GM21576 (cell line): ENCODE results near the gene ARHGAP6.
"Not testable (repeated sequence)": the region's sequence is repeated elsewhere in the genome, so short reads cannot be mapped to it uniquely, and the experiment has no call there.

Experiments used
- ATAC-seq: cut with Tn5 transposase; IDR thresholded peaks from one replicate; pipeline ENCODE4 v1.9.1; 2021; ENCODE audit warnings: mild to moderate bottlenecking, moderate library complexity; ENCODE audit not compliant: unreplicated experiment

The ARHGAP6 gene

GRCh38 chrX:11578301-11578700 is 87.4 kb downstream of the ARHGAP6 start:
- not testable (repeated sequence) for ATAC-seq

GRCh38 chrX:11577603-11578002 is 88.1 kb downstream of the ARHGAP6 start:
- no peak for ATAC-seq

GRCh38 chrX:11575332-11575731 is 90.4 kb downstream of the ARHGAP6 start:
- ATAC-seq, result no peak

DNA sequence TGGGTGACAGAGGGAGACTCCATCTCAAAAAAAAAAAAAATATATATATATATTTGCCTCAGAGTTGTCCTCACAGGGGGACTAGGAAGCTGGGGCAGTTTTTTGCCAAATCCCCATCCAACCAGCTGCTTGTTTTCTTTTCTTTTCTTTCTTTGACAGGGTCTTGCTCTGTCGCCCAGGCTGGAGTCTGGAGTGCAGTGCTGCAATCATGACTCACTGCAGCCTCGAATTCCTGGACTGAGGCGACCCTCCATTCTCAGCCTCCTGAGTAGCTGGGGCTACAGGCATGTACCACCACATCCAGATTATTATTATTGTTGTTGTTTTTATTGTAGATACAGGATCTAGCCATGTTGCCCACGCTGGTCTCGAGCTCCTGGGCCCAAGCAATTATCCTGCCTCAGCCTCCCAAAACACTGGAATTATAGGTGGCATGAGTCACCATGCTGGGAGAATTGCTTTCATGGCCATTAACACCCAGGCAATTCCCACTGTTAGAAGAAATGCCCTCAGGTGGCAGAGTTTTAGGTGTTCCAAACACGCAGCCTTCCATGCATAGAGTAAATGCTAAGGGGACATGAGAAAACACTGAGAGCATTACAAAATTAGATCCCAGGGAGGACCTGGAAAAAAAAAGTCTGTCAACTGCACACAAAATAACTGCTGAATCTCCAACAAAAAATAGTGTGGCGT is 98.0 kb downstream of the ARHGAP6 start:
- ATAC-seq, result no peak

- no peak for ATAC-seq
Observed at GRCh38 chrX:11566789-11567188, 98.9 kb downstream of the ARHGAP6 start.

GRCh38 chrX:11566173-11566572 is 99.5 kb downstream of the ARHGAP6 start:
- ATAC-seq, result no peak

- ATAC-seq, result no peak
Observed at GRCh38 chrX:11564546-11564945, 101.2 kb downstream of the ARHGAP6 start.

DNA sequence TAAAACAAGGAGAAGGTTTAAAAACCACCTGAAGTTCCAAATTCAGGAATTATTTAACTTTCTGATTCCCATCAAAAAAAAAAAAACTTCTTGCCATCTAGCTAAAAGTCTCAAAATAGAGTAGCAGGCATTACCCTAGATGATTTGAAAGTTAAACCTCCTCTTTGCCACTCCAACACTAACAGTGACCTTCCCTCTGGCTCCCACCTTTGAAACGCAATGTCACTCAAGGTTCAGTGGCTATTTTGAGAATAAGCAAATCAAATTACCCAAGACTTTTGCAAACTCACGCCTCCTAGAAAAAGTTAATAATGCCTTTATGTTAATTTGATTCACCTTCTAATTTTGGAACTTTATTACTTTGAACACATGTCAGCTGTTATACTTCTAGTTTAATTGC is 103.2 kb downstream of the ARHGAP6 start:
- no peak for ATAC-seq

GRCh38 chrX:11558972-11559371 is 106.7 kb downstream of the ARHGAP6 start:
- ATAC-seq, result peak; percentile 75

DNA sequence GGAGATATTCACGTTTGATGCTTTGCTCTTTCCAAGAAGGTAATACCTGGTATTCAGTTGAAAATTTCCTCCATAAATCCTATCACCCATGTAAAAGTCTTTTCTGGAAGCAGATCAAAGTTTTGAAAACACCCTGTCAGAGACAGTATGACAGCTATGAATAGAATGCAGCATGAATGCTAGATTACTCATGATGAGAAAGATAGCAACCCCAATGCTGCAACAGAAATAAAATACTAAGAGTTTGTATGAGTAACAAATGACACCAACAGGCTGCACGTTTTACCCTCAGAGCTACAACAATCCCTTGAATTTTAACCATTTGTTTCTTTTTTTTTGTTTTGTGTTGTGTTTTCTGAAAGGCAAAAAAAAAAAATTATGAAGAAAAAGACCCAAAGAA is 108.6 kb downstream of the ARHGAP6 start:
- ATAC-seq, result no peak

DNA sequence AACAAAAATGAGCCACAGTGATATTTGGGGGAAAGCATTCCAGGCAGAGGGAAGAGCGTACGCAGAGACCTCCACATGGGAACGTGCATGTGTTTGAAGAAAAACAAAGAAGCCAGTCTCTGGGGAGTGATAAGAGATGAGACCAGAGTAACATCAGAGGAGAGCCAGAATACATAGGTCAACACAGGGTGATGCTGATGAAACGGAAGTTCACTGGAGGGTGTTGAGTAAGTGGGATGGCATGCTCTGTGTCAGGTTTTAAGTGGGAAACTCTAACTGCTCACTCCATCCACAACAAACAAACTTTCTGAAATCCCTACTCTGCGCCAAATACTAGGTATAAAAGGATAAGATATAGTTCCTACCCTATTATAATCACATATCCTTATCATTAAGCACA is 110.0 kb downstream of the ARHGAP6 start:
- no peak for ATAC-seq

DNA sequence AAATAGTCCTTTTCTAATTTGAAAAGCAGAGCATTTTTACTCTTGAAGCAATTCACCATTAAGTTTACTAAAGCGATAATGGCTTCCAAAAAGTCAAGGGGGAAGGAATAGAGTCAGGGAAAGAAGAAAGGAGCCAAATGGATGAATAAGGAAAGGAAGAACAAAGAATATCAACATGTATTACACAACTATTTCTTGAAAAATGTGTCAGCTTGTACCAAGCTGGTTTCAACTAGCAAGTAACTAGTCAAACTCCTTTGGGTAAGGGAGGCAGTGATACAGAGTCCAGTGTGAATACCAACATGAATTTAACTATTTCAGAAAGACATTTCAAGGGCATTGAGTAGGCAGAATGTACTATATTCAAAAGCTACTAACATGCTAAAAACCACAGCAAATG is 112.1 kb downstream of the ARHGAP6 start:
- no peak for ATAC-seq

- ATAC-seq, result no peak
Observed at GRCh38 chrX:11551151-11551550, 114.6 kb downstream of the ARHGAP6 start.

DNA sequence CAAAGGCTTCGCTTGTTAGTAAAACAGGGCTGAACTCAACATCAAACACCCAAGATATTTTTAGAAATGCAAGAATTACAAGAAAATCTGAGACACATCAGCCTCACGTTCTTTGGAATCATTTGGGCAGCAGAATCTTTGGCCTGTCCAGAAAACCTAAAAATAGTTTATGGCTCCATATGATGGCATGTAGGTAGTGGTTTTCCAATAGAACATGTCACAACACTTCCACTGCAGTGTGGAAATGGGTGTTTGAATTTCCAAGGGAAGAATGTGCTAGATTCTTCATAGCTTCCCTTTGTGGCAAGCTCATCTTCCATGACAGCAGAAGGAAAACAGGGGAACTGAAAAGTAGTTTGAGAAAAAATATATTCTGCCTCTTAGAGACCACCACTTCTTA is 118.8 kb downstream of the ARHGAP6 start:
- no peak for ATAC-seq

- no peak for ATAC-seq
Observed at GRCh38 chrX:11543249-11543648, 122.5 kb downstream of the ARHGAP6 start.

DNA sequence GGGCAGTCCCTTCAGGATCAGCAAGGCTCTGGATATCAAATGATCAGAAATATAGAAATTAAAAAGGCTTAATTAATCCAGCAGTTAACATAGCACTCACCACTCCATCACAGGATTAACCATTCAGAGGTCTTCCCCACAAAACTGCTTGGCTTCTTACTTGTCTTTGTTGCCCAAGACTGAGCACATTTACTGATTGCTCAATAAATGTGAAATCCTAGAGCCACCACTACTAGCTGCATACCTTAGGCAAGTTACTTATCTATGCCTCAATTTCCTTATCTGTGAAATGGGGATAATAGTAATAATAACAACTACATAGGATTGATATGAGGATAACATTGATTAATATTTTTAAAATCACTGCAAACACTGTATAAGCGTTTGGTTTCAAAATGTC is 124.2 kb downstream of the ARHGAP6 start:
- no peak for ATAC-seq

DNA sequence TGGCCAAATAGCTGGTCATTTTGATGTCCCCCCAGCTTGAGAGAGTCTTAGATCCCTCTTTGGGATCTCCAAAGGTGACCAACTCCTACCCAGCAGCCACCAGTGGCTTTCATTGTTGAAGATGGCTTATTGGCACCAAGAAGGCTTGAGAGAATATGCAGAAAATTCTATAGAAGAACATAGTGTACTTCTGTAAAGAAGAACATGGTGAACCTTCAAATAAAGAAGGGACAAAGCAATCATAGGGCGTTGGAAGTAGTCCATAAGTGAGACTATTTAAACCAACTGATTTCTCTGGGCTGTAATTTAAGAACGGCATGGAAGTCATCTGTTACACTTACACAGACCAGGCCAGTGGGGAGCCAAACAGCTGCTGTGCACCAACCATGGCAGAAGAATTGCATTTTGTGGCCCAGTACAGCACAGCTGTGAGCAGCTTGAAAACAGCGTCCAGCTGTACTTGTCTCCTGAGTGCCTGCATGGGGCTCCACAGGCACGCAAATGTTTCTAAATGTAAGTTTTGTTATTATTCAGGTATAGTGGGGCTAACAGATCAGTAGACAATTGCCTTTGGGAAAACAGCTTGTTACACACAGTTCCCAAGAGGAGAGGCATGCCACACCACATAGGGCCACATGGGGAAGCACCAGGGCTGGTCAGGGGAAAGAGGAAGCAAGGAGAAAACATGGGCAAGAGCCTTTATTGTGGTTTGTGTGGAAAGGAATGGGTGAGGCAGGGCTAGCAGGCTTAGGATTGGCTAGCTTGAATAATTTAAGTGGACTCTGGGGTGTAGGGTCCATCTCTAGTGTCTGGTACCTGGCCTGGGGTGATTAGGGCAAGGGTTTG is 125.0 kb downstream of the ARHGAP6 start:
- peak; percentile 75 for ATAC-seq

- ATAC-seq, result no peak
Observed at GRCh38 chrX:11537141-11537540, 128.6 kb downstream of the ARHGAP6 start.

DNA sequence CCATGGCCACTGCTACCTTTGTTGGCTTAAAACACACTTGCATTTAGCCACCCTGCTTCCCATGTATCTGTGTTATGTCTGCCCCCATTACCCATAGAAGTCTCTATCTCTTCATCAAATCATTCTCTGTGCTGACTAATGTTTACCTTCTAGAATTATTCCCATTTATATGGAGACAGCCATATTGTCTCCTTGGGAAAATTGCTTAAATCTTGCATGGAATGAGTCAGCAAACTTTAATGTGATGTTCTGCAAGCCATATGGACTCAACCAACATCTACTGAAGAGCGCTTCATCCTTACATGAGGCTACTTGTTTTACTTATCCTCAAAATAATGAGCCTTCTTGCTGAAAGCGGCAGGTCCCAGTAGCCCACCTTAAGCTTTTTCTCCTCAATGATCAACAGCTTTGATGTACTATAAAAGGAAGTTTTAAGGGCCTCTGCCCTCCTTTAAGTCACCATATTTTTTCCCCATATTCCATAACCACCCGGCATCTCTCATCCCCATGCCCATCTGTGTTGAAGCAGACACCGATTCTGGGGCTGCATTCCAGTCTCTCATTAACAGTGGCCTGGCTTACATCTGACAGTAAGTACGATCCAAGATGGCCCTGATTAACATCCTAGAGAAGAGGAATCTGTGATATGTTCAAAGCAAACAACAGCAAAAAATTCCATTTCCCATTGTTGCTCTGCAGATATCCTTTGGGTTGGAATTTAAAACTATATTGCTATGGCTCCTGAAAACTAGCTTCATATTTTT is 130.4 kb downstream of the ARHGAP6 start:
- ATAC-seq, result no peak

DNA sequence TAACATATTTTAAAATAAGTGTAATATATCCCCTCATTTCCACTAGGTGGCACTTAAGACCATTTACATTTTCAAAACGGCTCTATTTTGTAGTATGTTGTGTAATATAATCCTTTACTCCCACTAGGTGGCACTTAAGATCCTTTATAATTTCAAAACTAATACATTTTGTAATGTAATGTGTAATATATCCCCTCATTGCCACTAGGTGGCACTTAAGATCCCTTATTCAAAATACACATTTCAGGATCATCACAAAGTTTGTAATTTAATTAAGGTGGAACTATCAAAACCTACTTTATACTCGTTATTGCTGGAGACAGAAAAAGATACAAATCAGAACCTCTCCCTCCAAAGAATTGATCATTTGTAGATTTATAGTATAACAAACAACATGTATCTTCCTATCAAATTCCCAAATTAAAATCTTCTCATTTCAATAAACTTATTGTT is 132.5 kb downstream of the ARHGAP6 start:
- ATAC-seq, result peak; percentile 98

GRCh38 chrX:11532291-11533078 is 133.2 kb downstream of the ARHGAP6 start:
- ATAC-seq, result no peak
